Colonic mucosa (tissue), 4 donors: ENCODE measurements around the gene CYB5A. TPM values are rescaled to one million over a fixed set of nuclear protein-coding genes. Genes with fewer than 3 reads are reported as not detected.
"Not testable (repeated sequence)": the region's sequence is repeated elsewhere in the genome, so short reads cannot be mapped to it uniquely, and the experiment has no call there.

ENCODE experiments used
- DNase-seq: peaks from one replicate; pipeline ENCODE4 v3.0.0-alpha.2; 2020
- H3K27ac ChIP-seq: fragments of 200-600 bp; one replicate; pipeline ENCODE4 v1.8.0; 2021
- H3K27me3 ChIP-seq: fragments of 200-600 bp; one replicate; pipeline ENCODE4 v1.8.0; 2021
- H3K36me3 ChIP-seq: fragments of 200-600 bp; one replicate; pipeline ENCODE4 v1.8.0; 2021
- H3K4me1 ChIP-seq: fragments of 200-600 bp; one replicate; pipeline ENCODE4 v1.8.0; 2021; ENCODE audit warnings: mild to moderate bottlenecking
- H3K4me3 ChIP-seq: fragments of 200-600 bp; one replicate; pipeline ENCODE4 v1.8.0; 2021
- H3K9ac ChIP-seq, 2 donors: one replicate each; pipeline ENCODE4 v1.7.0; 2013; ENCODE audit warnings: control low read depth in 2 of 2, low read depth in 2 of 2, low read length in 2 of 2
- H3K9me3 ChIP-seq: fragments of 200-600 bp; one replicate; pipeline ENCODE4 v1.8.0; 2021
- CTCF ChIP-seq: fragments of 200-600 bp; IDR thresholded peaks from one replicate; pipeline ENCODE4 v1.8.0; 2022; ENCODE audit warnings: antibody characterized with exemption, mild to moderate bottlenecking
- intact Hi-C: fragments of 100-400 bp; cut with DNase I; formaldehyde crosslinking; loops from one replicate; pipeline ENCODE4 v1.14.1; 2022
- total RNA-seq, 2 donors: library from RNA; stranded (reverse); fragmentation: NEBNext Ultra II Directional in 1 of 2; extraction: Animal tissue kit (Norgen Biotek cat#: 25700) in 1 of 2; gene quantifications; one replicate each; pipeline ENCODE4 v1.2.1, GENCODE V29; 2021
- donor health status: healthy.
- donor health status: DM: no; HTN: no; CAD: no.
- donor health status: DM: no; HTN: no; CAD: no.

Gene CYB5A
- total RNA-seq, 2 donors from 2014 or later, result 107 to 114 TPM

- Histone ChIP-seq H3K4me1 (no peaks in the 10 kb centered on the region), H3K27ac (no peak overlapping the region), H3K27me3 (no peaks in the 10 kb centered on the region), H3K4me3 (no peak overlapping the region), H3K36me3 (no peaks in the 10 kb centered on the region), H3K9me3 (no peaks in the 10 kb centered on the region), H3K9ac (no peak overlapping the region)
- intact Hi-C loops, result no loop called here
- DNase-seq, result no peak
- TF ChIP-seq CTCF, result no peak
Measured at GRCh38 chr18:74333091-74333490, 41.3 kb upstream of the CYB5A start.

GRCh38 chr18:74331404-74331803 lies 39.6 kb upstream of the CYB5A start:
- no peak for TF ChIP-seq CTCF
- no peak overlapping the region for H3K9ac ChIP-seq
- H3K27me3 ChIP-seq, result no peaks in the 10 kb centered on the region
- H3K27ac ChIP-seq, result no peak overlapping the region
- H3K9me3 ChIP-seq, result no peaks in the 10 kb centered on the region
- no peaks in the 10 kb centered on the region for H3K36me3 ChIP-seq
- intact Hi-C loops, result no loop called here
- no peaks in the 10 kb centered on the region for H3K4me1 ChIP-seq
- no peak for DNase-seq
- no peak overlapping the region for H3K4me3 ChIP-seq

- TF ChIP-seq CTCF, result no peak
- H3K4me3 ChIP-seq, result no peak overlapping the region
- intact Hi-C loops, result no loop called here
- H3K27me3 ChIP-seq, result no peaks in the 10 kb centered on the region
- no peak overlapping the region for H3K27ac ChIP-seq
- no peak for DNase-seq
- no peaks in the 10 kb centered on the region for H3K36me3 ChIP-seq
- H3K4me1 ChIP-seq, result no peaks in the 10 kb centered on the region
- H3K9me3 ChIP-seq, result no peaks in the 10 kb centered on the region
- H3K9ac ChIP-seq, result no peak overlapping the region
Measured at GRCh38 chr18:74329688-74330205, 38.0 kb upstream of the CYB5A start.

- intact Hi-C loops, result no loop called here
- DNase-seq, result no peak
- Histone ChIP-seq H3K27ac (no peak overlapping the region), H3K9ac (no peak overlapping the region), H3K4me3 (no peak overlapping the region), H3K27me3 (no peaks in the 10 kb centered on the region), H3K9me3 (no peaks in the 10 kb centered on the region), H3K4me1 (no peaks in the 10 kb centered on the region), H3K36me3 (no peaks in the 10 kb centered on the region)
- no peak for TF ChIP-seq CTCF
Measured at GRCh38 chr18:74328206-74328605, 36.4 kb upstream of the CYB5A start.

- H3K9ac ChIP-seq, DNase-seq, H3K27me3 ChIP-seq, intact Hi-C loops, H3K27ac ChIP-seq, H3K4me3 ChIP-seq, H3K9me3 ChIP-seq, H3K36me3 ChIP-seq, H3K4me1 ChIP-seq: not testable (repeated sequence)
Measured at GRCh38 chr18:74326791-74327190, 35.0 kb upstream of the CYB5A start.

- no peak overlapping the region for H3K4me3 ChIP-seq
- no peak overlapping the region for H3K27ac ChIP-seq
- H3K27me3 ChIP-seq, result no peaks in the 10 kb centered on the region
- no peaks in the 10 kb centered on the region for H3K9me3 ChIP-seq
- no peaks in the 10 kb centered on the region for H3K4me1 ChIP-seq
- no peak overlapping the region for H3K9ac ChIP-seq
- intact Hi-C loops, result no loop called here
- DNase-seq, result no peak
- no peaks in the 10 kb centered on the region for H3K36me3 ChIP-seq
- no peak for TF ChIP-seq CTCF
Measured at GRCh38 chr18:74326231-74326630, 34.5 kb upstream of the CYB5A start.
